HFF-Myc (cell line): ENCODE data around the gene SCD5.

Experiments
- DNase-seq: peaks from one replicate; pipeline ENCODE4 v3.0.0-alpha.2; 2011; ENCODE audit warnings: low read depth; ENCODE audit errors: extremely low read depth
- H3K4me3 ChIP-seq: replicated peaks from 2 replicates; pipeline ENCODE4 v1.5.1; 2011; ENCODE audit warnings: low read depth, mild to moderate bottlenecking, control low read depth, low read length
- CTCF ChIP-seq: IDR thresholded peaks from 2 replicates; pipeline ENCODE4 v1.5.1; 2012; ENCODE audit warnings: mild to moderate bottlenecking, low read depth, low read length, control low read depth; ENCODE audit errors: missing control alignments

Gene SCD5

GRCh38 chr4:82614838-82615449 lies 183.7 kb downstream of the SCD5 start:
- DNase-seq, result no peak
- TF ChIP-seq CTCF, result no peak
- no peak overlapping the region for H3K4me3 ChIP-seq

- H3K4me3 ChIP-seq, result no peak overlapping the region
- no peak for DNase-seq
- no peak for TF ChIP-seq CTCF
Observed at GRCh38 chr4:82613121-82613520, 185.5 kb downstream of the SCD5 start.

- no peak overlapping the region for H3K4me3 ChIP-seq
- no peak for TF ChIP-seq CTCF
- no peak for DNase-seq
Observed at GRCh38 chr4:82611982-82612381, 186.6 kb downstream of the SCD5 start.

- H3K4me3 ChIP-seq, result no peak overlapping the region
- DNase-seq, result no peak
- no peak for TF ChIP-seq CTCF
Observed at GRCh38 chr4:82611527-82611926, 187.1 kb downstream of the SCD5 start.

GRCh38 chr4:82610041-82610440 lies 188.6 kb downstream of the SCD5 start:
- TF ChIP-seq CTCF, result no peak
- no peak overlapping the region for H3K4me3 ChIP-seq
- no peak for DNase-seq

GRCh38 chr4:82606622-82607021 lies 192.0 kb downstream of the SCD5 start:
- no peak for DNase-seq
- TF ChIP-seq CTCF, result no peak
- H3K4me3 ChIP-seq, result no peak overlapping the region

GRCh38 chr4:82604522-82604921 lies 194.1 kb downstream of the SCD5 start:
- DNase-seq, result no peak
- no peak overlapping the region for H3K4me3 ChIP-seq
- TF ChIP-seq CTCF, result no peak
